Adrenal gland (tissue), 5 donors: ENCODE measurements around the gene ASIC3.

Experiments
- CTCF ChIP-seq, 6 experiments: fragments of 450-650 bp in 4 of 6; fragments of 200-600 bp in 2 of 6; sonication (generic) in 1 of 6; IDR thresholded peaks; 1 replicate in 5 of 6; 2 replicates in 1 of 6; pipeline versions ENCODE4 v1.5.1 to v1.8.0; 2016 to 2021; ENCODE audit warnings: antibody characterized with exemption in 6 of 6, mild to moderate bottlenecking in 2 of 6, moderate library complexity in 1 of 6
- POLR2A ChIP-seq, 2 donors: fragments of 450-650 bp; IDR thresholded peaks; one replicate each; pipeline ENCODE4 v1.6.1; 2017; ENCODE audit warnings: antibody characterized with exemption in 2 of 2, mild to moderate bottlenecking in 2 of 2, moderate library complexity in 1 of 2
- donor health status: DM: no; HTN: no; CAD: no.

DNA sequence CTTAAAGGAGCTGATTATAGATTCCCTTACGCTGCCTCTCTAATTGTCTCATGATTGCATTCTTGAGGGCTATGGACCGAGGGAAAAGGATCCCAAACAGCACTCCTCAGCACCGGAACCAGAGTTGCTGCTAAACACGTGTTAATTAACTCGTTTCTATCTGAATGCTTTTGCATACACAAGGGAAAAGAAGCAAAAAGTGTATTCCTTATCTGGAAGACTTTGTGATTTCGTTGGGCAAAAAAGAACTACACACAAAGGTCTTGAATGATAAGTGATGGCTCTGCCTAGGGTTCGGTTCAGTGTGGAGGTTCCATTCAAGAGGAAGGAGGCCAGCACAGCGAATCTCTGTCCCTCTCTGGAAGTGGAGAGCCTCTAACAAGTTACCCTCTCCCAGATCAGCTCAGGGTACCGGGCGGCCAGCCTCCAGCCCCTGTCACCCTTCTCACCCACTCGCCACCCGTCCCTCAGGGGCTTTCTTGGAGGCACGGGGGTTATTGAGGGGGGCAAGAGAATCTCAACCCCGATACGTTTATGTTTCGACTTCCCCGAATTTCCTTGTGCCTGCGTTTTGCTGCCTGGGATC is 10.5 kb downstream of the ASIC3 start:
- no peak for TF ChIP-seq CTCF (IDR thresholded peaks at IDR 0.05)
- TF ChIP-seq POLR2A (IDR thresholded peaks at IDR 0.05): no peak
